Embryonic facial prominence (tissue), 1 donor: ENCODE measurements around the gene USP5.

ENCODE experiments used
- DNase-seq: peaks from one replicate; pipeline ENCODE4 v3.0.0-alpha.2; 2016; ENCODE audit errors: extremely low spot score

The USP5 gene

DNA sequence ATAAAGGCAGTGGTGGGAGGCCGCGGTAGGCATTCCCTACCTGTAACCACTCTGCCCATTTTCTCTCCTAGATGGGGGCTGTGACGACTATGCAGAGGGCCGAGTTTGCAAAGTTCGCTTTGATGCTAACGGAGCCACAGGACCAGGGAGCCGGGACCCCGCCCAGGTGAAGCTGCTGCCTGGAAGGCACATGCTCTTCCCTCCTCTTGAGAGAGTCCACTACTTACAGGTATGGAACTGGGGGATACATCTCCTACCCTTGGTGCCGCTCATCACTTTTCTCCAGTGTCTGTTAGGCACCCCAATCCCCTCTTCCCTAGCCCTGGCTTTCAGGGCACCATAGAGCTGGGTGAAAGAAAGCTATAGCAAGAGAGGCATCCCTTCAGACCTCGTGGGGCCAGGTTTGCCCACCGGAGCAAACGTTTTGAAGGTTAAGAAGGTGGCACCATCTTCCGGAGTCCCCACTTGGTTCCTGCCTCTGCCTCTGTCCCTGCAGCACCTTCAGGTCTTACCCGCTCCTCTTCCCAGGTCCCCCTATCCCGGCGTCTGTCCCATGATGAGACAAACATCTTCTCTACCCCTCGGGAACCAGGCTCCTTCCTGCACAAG, 25.7 kb upstream of the USP5 start:
- DNase-seq = no peak

DNA sequence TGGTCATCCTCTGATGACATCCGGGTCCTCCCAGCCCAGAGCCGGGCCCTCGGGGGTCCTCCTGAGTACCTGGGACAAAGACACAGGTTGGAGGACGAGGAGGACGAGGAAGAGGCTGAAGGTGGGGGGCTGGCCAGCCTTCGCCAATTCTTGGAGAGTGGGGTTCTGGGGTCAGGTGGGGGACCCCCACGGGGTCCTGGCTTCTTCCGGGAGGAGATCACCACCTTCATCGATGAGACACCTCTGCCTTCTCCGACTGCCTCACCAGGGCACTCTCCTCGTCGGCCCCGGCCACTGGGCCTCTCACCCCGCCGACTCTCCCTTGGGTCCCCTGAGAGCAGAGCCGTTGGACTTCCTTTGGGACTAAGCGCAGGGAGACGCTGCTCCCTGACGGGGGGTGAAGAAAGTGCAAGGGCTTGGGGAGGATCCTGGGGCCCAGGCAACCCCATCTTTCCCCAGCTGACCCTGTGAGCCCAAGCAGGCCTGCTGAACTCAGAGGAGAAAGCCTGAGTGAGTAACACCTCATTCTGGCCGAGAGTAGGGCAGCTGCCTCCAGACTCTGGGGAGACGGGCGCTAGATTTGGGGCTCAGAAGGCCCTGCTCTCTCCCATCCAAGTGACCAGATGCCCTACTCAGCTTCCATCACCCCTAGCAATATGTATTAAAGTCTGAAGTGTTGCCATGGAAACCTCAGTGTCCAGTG, 25.1 kb upstream of the USP5 start:
- DNase-seq = no peak

DNA sequence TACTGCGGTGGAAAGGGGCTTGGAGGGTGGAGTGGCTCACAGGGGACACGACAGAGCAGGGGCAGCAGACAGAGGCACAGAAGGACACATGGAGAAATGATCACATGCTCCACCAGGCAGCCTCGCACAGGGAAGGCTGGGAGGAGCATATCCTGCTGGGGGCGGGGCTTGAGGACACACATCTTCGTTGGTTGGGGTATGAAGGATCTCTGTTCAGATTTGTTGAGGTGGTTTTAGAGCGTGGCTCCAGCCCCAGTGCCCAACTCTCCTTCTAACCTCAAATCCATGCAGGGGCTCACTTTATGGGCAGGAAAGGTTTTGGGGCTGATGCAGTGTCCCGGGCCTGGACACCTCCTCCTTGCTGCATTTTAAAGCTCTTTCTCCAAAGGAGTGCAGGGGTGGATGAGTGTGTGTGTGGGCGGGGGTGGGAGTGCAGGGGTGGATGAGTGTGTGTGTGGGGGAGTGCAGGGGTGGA, 24.5 kb upstream of the USP5 start:
- no peak for DNase-seq

DNA sequence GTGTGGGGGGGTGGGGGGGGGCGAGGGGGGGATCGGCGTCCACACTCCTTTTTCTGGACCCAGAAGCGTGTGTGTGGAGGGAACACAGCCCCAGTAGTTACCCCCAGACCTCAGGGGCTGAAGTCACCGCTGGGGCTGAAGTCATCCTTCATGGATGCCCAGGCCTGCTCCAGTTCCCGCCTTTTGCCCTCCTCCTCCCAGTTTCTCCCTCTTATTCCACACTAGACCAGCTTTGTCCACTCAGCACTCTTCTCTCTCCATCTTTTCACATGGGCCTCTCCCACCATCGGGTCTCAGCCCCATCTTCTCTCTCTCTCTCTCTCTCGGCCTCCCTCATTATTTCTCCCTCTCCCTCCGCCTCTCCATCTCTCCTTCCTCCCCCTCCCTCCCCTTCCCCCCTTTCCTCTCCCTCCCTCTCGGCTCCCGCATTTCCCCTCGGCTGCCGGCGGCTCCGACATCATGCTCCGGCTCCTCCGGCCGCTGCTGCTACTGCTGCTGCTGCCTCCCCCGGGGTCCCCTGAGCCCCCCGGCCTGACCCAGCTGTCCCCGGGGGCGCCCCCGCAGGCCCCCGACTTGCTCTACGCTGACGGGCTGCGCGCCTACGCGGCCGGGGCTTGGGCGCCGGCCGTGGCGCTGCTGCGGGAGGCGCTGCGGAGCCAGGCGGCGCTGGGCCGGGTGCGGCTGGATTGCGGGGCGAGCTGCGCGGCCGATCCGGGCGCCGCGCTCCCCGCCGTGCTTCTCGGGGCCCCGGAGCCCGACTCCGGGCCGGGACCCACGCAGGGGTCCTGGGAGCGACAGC, 23.8 kb upstream of the USP5 start, which contains the start of gene P3H3:
TSS of gene P3H3 (plus strand) at position 426 of the 799 bp plus-strand sequence. CDS start at position 460, 34 bp downstream.
- peak; percentile 71 for DNase-seq

DNA sequence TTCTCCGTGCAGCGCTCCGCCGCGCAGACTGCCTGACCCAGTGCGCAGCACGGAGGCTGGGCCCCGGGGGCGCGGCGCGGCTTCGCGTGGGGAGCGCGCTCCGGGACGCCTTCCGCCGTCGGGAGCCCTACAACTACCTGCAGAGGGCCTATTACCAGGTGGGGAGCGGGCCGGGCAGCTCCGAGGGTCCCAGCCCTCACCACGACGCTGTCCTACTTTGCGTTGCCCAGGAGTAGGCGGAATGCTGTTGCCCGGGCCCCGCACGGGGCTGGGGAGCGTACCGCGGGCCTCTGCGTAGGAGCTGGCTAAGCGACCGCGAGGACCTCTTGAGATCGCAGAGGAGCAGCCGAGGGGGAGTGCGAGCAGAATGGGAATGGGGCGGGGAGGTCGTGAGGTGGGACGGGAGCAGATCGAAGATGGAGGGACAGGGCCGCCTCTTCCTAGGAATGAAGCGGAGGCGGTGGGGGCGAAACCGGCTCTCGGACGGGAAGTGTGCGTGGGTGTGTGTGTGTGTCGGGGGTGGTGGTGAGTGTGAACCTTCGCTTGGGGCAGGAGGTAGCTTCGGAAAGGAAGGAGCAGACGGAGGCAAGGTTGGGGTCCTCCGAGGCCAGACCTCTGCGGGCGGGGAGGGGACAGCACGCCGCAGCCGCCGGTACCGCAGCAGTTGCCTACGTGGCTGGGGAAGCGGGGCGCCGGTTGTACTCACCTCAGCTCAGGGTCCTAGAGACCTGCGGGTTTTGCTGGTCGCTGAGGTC, 23.0 kb upstream of the USP5 start:
- no peak for DNase-seq

DNA sequence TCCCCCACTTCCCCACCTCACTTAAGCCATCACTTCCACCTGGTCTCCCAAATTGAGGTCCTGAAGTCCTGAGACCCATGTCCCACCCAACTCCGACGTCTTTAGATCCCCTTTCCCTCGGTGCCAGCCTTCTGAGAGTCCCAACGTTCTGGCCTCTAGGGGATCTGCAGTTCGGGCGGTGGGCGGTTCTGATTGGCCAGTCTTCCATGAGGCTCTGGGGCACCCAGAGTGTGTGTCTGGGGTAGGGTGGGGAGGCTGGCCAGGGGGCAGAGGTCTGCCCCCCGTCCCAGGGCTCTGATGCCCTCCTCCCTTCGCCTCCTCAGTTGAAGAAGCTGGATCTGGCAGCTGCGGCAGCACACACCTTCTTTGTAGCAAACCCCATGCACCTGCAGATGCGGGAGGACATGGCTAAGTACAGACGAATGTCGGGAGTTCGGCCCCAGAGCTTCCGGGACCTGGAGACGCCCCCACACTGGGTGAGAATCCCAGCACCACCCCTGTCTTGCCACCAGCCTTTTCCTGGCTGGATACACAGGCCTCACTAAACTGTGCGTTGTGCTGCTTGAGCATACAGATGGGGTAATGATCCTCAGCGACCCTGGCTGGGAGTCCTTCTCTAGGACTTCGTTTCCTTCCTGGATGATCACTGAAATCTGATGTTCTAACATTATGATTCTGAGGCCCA, 22.3 kb upstream of the USP5 start:
- DNase-seq = no peak

DNA sequence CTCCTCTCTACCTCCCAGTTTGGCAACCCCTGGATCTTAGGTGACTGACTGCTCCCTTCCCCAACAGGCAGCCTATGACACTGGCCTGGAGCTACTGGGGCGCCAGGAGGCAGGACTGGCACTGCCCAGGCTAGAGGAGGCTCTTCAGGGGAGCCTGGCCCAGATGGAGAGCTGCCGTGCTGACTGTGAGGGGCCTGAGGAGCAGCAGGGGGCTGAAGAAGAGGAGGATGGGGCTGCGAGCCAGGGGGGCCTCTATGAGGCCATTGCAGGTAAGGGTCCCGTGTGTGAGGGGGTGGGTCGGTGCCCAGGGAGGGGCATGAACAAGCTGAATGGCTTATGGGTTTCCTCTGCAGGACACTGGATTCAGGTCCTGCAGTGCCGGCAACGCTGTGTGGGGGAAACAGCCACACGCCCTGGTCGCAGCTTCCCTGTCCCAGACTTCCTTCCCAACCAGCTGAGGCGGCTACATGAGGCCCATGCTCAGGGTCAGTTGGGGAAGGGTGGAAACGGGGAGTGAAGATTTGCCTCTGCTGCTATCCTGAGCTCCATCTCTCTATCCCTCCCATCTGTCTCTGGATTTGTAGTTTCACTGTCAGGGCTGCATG, 21.6 kb upstream of the USP5 start:
- DNase-seq = no peak

DNA sequence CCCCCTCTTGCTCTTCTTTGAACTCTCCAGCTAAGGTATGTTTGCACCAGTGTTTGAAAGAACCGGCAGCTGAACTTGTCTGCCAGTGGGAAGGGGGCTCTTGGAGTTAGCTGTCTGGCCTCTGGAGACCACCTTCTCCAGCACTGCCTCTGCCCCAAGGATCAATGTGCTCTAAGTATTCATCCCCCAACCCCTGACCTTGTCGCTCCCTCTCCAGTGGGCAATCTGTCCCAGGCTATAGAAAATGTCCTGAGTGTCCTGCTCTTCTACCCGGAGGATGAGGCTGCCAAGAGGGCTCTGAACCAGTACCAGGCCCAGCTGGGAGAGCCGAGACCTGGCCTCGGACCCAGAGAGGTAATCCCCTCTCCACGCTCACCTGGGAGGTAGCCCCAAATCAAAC, 21.0 kb upstream of the USP5 start:
- no peak for DNase-seq

DNA sequence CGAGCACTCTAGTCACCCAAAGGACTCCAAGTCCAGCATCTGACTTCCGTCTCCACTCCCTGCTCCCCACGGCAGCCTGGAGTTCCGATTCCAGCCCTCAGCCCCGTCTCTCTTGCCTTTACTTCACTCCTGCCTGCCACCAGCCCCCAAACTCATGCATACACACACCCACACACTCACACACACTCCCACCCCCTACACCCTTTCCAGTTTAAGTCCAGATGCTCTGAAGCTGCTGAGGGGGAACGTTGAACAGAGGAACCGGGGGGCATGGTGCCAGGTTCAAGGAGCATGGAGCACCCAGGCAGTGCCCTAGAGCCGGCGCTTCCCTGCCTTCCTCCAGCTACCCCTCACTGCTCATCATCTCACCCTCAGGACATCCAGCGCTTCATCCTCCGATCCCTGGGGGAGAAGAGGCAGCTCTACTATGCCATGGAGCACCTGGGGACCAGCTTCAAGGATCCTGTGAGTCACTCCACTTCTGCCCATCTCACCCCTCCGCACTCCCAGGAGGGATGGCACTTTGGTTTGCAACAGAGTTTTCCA, 20.4 kb upstream of the USP5 start:
- DNase-seq = no peak

DNA sequence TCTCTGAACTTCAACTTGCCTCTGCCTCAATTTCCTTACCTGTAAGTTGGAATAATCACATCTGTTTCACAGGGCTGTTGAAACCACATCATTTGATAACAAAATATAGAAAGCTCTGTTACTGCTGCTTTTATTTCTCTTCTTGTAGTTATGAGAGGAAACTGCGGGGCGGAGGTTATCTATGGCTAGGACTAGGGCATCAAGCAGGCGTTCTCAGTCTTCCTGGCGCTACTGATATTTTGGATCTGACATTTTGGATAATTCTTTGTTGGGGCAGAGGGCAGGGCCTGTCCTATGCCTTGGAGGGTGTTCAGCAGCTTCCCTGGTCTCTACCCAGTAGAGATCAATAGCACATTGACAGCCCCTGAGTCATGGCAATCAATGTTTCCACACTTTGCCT, 19.8 kb upstream of the USP5 start:
- DNase-seq = no peak

DNA sequence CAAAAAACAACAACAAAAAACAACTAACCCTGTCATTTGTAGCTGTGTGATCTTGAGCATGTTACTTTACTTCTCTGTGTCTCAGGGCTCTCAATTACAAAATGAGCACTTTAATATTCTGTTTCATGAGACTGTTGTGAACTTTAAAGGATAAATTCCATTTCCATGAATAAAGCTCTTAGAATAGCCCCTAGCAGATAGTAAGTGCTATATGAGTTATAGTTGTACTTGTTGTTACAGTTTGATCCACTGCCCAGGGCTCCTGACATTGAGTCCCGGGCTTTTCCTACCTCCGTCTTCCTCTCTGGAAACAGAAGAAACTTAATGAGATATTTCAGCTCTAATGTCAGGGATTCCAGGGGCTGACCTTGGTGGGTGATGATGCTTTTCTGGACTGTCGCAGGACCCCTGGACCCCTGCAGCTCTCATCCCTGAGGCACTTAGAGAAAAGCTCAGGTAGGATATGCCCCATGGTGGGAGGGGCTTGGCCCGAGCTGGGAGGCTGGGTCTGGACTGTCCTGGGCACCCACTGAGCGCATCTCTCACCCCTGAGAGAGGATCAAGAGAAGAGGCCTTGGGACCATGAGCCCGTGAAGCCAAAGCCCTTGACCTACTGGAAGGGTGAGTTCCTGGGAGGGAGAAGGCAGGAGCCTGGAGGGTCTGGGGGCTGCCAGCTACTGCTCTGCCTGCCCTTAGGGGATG, 18.6 kb upstream of the USP5 start:
- no peak for DNase-seq

DNA sequence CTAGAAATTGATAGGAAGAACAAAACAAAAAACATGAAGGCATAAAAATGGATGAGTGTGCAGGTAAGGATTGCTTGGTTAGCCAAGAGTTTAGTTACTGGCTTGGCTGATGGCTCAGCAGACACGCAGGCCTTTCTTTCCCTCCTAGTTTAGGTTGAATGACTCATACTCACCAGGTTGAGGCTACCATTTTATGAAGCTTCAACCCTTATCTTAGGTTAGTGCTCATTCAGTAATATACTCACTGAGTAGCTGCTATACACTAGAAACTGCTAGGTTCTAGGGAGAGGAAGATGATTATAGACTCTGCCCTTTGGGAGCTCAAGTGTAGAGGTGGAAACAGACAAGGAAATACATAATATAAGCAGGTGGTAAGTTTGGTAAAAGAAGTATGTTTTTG, 17.7 kb upstream of the USP5 start:
- no peak for DNase-seq

DNA sequence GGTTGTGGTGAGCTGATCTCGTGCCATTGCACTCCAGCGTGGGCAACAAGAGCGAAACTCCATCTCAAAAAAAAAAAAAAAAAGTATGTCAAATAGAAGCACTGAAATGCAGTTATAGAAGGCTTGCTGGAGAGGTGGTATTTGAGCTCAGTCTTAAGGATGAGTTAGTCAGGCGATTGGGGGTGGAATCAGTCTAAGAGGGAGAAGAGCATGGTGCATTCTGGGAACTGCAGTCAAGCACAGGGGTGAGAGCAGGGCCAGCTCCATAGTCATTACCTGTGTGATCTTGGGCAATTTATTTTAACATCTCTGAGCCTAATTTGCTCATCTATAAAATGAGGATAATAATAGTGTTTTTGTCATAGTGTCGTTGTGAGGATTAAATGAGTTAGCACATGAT, 17.1 kb upstream of the USP5 start:
- DNase-seq = no peak

DNA sequence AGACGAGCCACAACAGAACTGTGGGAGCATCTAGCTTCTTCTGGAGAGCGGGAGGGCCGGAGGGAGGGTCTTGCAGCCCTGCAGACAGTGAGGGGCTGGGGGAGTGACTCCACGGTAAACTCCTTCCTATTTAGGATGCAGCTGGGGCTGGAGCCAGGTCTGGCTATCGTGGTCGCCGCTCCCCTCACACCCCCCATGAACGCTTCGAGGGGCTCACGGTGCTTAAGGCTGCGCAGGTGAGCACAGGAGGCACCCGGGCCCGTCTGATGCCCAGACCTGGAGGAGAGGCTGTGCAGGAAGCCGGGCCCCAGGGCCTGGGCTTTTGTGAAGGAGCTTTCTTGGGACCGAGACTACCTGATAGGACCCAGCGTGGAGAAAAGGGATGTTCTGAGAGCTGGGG, 15.1 kb upstream of the USP5 start:
- no peak for DNase-seq

DNA sequence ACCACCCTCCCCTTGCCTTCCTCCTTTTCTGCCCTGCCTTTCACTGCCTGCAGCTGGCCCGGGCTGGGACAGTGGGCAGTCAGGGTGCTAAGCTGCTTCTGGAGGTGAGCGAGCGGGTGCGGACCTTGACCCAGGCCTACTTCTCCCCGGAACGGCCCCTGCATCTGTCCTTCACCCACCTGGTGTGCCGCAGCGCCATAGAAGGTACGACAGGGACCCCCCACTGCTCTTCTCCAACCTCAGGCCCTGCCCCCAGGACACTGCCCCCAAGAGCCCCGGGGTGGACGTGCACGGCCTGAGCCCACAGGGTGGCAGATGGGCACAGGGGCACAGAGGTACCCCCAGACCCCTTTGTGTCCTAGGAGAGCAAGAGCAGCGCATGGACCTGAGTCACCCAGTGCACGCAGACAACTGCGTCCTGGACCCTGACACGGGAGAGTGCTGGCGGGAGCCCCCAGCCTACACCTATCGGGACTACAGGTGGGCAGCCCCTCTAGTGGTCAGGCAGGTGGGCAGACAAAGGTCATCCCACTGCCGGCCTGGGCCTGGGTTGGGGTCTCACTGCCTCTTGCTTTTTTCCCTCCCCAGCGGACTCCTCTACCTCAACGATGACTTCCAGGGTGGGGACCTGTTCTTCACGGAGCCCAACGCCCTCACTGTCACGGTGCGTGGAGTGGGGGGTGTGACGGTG, 14.4 kb upstream of the USP5 start:
- no peak for DNase-seq

DNA sequence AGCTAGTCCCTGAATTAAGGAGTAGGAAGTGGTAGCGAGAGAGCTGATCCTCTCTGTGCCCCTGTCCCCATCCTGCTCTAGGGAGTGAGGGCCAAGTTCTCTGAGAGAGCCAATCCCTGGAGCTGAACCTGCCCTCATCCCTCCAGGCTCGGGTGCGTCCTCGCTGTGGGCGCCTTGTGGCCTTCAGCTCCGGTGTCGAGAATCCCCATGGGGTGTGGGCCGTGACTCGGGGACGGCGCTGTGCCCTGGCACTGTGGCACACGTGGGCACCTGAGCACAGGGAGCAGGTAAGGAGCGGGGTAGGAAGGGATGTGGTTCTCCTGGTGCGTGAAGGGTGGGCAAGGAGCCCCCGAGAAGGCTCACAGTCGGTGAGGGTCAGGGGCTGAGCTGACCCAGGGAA, 13.1 kb upstream of the USP5 start:
- no peak for DNase-seq

DNA sequence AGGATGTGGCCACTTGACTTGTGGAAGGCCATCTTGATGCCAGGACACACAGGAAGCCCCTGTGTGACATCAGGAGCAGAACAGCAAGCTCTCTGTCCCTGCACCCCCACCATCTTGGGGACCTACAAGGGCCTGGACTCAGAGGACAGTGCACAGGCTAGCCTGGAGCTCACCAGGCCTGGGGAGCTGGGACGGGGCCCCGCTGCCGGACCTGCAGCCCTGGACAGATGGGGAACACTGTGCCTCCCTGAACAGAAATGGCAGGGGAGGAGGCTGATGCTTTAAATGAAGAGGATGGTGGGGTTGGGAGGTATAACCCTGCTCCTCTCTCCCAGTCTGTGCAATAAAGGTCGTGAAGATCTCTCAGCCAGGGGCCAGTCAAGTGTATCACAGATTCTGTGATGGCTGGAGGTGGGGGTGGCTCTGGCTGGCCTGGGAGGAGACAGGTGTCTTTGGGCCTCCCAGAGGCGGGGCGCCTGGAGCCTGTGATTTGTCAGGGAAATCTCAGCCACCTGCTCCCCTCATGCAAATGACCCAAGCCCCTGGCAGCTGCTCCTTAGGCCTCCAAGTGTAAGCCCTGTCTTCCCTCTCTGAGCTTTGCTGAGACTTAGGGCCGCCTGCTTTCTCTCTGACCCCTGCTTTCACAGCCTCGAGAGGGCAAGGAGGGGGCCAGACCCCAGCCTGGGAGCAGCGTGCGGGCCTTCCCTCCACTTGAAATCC, 12.3 kb upstream of the USP5 start:
- no peak for DNase-seq

DNA sequence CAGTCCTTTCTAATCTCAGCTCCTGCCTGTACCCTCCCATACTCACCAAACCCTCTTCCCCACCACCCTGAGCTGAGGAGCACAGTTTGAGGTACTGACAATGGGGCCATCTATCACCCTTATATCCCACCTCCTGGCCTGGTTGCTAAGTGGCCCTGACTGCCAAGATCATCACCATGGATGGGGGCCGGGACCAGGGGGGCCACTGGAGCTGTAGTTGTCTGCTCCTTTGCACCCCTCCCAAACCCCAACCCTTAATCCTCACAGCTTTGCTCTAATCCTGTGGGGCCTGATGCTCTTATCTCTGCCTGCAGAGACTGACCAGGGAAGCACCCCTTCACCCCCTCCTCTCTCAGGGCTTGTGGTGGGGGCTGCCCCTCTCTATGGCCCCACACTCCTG, 11.6 kb upstream of the USP5 start:
- no peak for DNase-seq
